Gastroesophageal sphincter (tissue), 4 donors: Measurements from ENCODE around the gene RNF11. TPM values are rescaled to one million over a fixed set of nuclear protein-coding genes. Genes with fewer than 3 reads are reported as not detected.

Experiments
- ATAC-seq: fragments of 150-250 bp; one replicate; pipeline ENCODE4 v1.9.1; 2016; ENCODE audit warnings: mild to moderate bottlenecking, moderate library complexity
- H3K27ac ChIP-seq, 4 donors: fragments of 200-600 bp; sonication (generic) in 3 of 4; 1 replicate in 3 of 4; 2 replicates in 1 of 4; pipeline ENCODE4 v1.5.1; 2016 to 2019
- H3K27me3 ChIP-seq: fragments of 200-600 bp; sonication (generic); one replicate; pipeline ENCODE4 v1.5.1; 2019
- H3K36me3 ChIP-seq, 2 donors: fragments of 200-600 bp; sonication (generic); one replicate each; pipeline ENCODE4 v1.5.1; 2019; ENCODE audit warnings: control low read depth in 1 of 2
- H3K4me1 ChIP-seq, 3 donors: fragments of 200-600 bp; sonication (generic); 1 replicate in 2 of 3; 2 replicates in 1 of 3; pipeline ENCODE4 v1.5.1; 2016 to 2019; ENCODE audit warnings: control low read depth in 2 of 3
- H3K4me3 ChIP-seq, 2 donors: fragments of 200-600 bp; sonication (generic); one replicate each; pipeline ENCODE4 v1.5.1; 2019; ENCODE audit warnings: mild to moderate bottlenecking in 1 of 2, moderate library complexity in 1 of 2
- H3K9me3 ChIP-seq, 3 donors: fragments of 200-600 bp; sonication (generic); one replicate each; pipeline ENCODE4 v1.5.1; 2017 to 2019; ENCODE audit warnings: control low read depth in 2 of 3
- EP300 ChIP-seq: sonication (generic); formaldehyde crosslinking; IDR thresholded peaks from one replicate; pipeline ENCODE4 v1.6.1; 2017; ENCODE audit warnings: antibody characterized with exemption, mild to moderate bottlenecking
- POLR2A ChIP-seq, 2 donors: fragments of 450-650 bp; IDR thresholded peaks; one replicate each; pipeline ENCODE4 v1.6.1; 2017; ENCODE audit warnings: antibody characterized with exemption in 2 of 2, mild to moderate bottlenecking in 2 of 2, moderate library complexity in 1 of 2
- POLR2AphosphoS5 ChIP-seq: sonication (generic); formaldehyde crosslinking; IDR thresholded peaks from one replicate; pipeline ENCODE4 v1.6.1; 2017; ENCODE audit warnings: antibody characterized with exemption
- WGBS, 2 donors: methylation state at CpG; one replicate each; pipeline ENCODE4 v1.1.5; 2018; ENCODE audit warnings: low coverage in 1 of 2; 5-methylcytosine and 5-hydroxymethylcytosine counted together
- total RNA-seq, 4 donors: library from RNA; depleted of rRNA; stranded (reverse); fragments of >200 nt; gene quantifications; one replicate each; pipeline ENCODE4 v1.1.0, GENCODE V29; 2016
- TF ChIP-seq, protein P1 (sequence below), 4 experiments: fragments of 200-600 bp in 2 of 4; fragments of 450-650 bp in 2 of 4; sonication (generic) in 1 of 4; IDR thresholded peaks; one replicate each; pipeline ENCODE4 v1.5.1; 2017 to 2019; ENCODE audit warnings: antibody characterized with exemption in 4 of 4, mild to moderate bottlenecking in 2 of 4, moderate library complexity in 2 of 4

RNF11 gene
- total RNA-seq, 4 donors from 2014 or later: 96.7 to 156 (median 118) TPM

DNA sequence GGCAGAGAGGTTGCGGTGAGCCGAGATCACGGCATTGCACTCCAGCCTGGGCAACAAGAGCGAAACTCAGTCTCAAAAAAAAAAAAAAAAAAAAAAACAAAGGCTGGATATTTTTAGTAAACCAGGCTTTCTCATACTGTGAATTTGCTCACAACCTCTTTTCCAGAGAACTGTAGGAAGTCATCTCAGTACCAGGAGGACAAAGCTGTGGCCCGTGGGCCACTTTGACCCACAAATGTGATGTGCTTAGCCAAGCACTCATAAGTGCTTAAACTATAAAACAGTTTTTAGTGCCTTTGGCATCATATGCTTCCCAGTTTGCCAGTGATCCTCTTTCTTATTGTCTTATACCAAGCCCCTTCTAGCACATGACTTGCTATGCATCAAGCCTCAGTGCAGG, 46.5 kb downstream of the RNF11 start:
- H3K36me3 ChIP-seq: peaks cover 0 to 14% of the 10 kb centered on the region in 2 donors

DNA sequence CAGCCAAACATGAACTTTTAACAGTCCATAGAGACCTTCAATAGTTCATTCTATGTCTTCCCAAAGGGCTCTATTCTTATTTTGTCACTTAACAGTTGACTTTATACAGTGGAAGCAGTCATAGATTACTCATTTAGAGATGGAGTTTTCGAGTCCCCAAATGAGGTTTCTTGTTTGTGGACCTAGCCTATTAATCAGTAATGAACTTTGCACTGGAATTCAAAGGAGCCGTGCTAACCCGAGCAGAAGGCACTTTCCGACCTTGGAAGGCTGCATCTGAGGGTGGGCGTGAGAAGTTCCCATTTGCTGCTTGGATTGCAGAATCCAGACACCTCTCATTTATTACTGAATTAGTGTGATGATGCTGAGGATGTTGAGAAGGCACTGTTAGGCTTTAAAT, 47.9 kb downstream of the RNF11 start:
- Histone ChIP-seq H3K27ac (no peak overlapping the region), H3K36me3 (peaks cover 0 to 15% of the 10 kb centered on the region in 2 donors), H3K9me3 (no peaks in the 10 kb centered on the region), H3K27me3 (no peaks in the 10 kb centered on the region), H3K4me1 (no peaks in the 10 kb centered on the region), H3K4me3 (no peak overlapping the region)
- no peak for ATAC-seq
- no peak for TF ChIP-seq POLR2A (IDR thresholded peaks at IDR 0.05)
- TF ChIP-seq EP300: no peak
- no peak for TF ChIP-seq POLR2AphosphoS5
- TF ChIP-seq, protein P1, sequence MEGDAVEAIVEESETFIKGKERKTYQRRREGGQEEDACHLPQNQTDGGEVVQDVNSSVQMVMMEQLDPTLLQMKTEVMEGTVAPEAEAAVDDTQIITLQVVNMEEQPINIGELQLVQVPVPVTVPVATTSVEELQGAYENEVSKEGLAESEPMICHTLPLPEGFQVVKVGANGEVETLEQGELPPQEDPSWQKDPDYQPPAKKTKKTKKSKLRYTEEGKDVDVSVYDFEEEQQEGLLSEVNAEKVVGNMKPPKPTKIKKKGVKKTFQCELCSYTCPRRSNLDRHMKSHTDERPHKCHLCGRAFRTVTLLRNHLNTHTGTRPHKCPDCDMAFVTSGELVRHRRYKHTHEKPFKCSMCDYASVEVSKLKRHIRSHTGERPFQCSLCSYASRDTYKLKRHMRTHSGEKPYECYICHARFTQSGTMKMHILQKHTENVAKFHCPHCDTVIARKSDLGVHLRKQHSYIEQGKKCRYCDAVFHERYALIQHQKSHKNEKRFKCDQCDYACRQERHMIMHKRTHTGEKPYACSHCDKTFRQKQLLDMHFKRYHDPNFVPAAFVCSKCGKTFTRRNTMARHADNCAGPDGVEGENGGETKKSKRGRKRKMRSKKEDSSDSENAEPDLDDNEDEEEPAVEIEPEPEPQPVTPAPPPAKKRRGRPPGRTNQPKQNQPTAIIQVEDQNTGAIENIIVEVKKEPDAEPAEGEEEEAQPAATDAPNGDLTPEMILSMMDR (IDR thresholded peaks at IDR 0.05): no peak
- 96% methylated on average over 5 of the region's 5 CpGs; no CpG with 5 or more reads in 1 of the 2 donors for WGBS, 2 donors

More for the DNA sequence above, 46.5 kb downstream of the RNF11 start:
- Histone ChIP-seq H3K27ac (no peak overlapping the region), H3K9me3 (no peaks in the 10 kb centered on the region), H3K4me3 (no peak overlapping the region), H3K4me1 (no peaks in the 10 kb centered on the region), H3K27me3 (no peaks in the 10 kb centered on the region)
- WGBS, 2 donors: 83 to 96% methylated on average over 1 to 4 of the region's 5 CpGs
- no peak for ATAC-seq
- TF ChIP-seq POLR2AphosphoS5 (no peak), EP300 (no peak), POLR2A (IDR thresholded peaks at IDR 0.05) (no peak)
- TF ChIP-seq, protein P1 (IDR thresholded peaks at IDR 0.05): no peak

DNA sequence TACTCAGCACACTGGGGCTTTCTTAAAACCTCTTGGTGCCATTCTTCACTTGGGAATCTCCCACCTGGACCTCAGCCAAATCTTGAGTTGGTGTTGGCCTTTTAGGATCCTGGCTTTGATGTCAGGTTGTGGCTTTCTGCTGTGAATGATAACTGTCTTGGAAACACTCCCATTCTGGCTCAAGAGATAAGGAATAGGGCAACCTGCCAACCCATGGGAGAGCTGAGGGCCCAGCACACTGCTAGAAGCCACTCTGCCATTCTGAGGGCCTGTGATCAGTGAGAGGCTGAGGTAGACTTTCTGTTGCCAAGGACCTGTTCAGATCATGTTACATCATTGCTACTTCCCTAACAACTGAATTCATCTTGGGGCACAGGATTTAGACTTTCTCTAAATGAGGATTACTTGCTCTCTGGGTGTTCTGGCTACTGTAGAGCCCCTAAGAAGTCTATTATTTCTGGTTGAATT, 48.4 kb downstream of the RNF11 start:
- Histone ChIP-seq H3K36me3 (peaks cover 0 to 11% of the 10 kb centered on the region in 2 donors), H3K27ac (no peak overlapping the region), H3K27me3 (no peaks in the 10 kb centered on the region), H3K9me3 (no peaks in the 10 kb centered on the region), H3K4me1 (no peaks in the 10 kb centered on the region), H3K4me3 (no peak overlapping the region)
- ATAC-seq: no peak
- TF ChIP-seq, protein P1 (IDR thresholded peaks at IDR 0.05): no peak
- TF ChIP-seq POLR2A (IDR thresholded peaks at IDR 0.05) (no peak), POLR2AphosphoS5 (no peak), EP300 (no peak)

DNA sequence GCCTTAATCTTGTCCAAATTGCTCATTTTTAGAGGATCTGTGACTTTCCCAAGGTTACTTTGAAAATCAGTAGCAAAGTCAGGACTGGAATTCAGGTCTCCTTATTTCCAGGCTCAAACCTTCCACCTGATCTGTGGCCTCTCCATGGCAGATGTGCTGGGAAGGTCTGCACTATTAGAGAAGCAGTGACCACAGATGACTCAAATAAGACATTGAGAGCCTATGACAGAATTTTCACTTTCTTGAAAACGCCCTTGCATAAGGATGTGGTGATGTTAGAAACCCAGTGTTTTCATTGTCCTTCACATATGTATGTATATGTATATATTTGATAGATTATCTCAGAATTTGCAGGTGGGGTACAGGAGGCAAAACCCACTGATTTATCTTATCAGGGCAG, 49.0 kb downstream of the RNF11 start:
- Histone ChIP-seq H3K4me1 (no peaks in the 10 kb centered on the region), H3K36me3 (peaks cover 0 to 9% of the 10 kb centered on the region in 2 donors), H3K27ac (no peak overlapping the region), H3K4me3 (no peak overlapping the region), H3K9me3 (no peaks in the 10 kb centered on the region), H3K27me3 (no peaks in the 10 kb centered on the region)
- TF ChIP-seq, protein P1 (IDR thresholded peaks at IDR 0.05): no peak
- no peak for TF ChIP-seq POLR2A (IDR thresholded peaks at IDR 0.05)
- WGBS, 2 donors: 93% methylated on average over 1 of the region's 1 CpG; no CpG with 5 or more reads in 1 of the 2 donors
- ATAC-seq: no peak

DNA sequence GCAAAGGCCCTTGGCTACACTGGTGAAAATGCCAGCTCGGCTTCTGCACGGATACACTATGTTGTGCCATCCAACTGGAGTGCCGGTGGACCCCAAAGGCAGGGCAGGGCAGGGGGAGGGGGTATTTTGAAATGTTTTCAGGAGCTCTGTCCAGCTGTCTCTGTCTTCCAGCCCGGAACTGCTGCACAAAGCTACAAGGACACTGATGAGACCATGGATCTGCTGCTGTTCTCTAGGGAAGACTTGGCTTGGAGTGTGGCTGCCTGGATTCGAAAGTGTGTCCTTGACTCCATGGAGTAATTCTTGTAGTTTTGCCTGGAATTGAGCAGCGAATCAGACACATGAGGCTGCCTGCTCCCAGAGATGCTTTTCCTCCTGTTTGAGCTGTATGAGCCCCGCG, 51.9 kb downstream of the RNF11 start:
- no peak overlapping the region for H3K27ac ChIP-seq
- no peaks in the 10 kb centered on the region for H3K4me1 ChIP-seq
- H3K27me3 ChIP-seq: no peaks in the 10 kb centered on the region
- peaks cover 0 to 6% of the 10 kb centered on the region in 2 donors for H3K36me3 ChIP-seq
- 80 to 89% methylated on average over 1 to 5 of the region's 8 CpGs for WGBS, 2 donors
- no peaks in the 10 kb centered on the region for H3K9me3 ChIP-seq
- TF ChIP-seq EP300: no peak
- no peak for TF ChIP-seq POLR2A (IDR thresholded peaks at IDR 0.05)
- TF ChIP-seq, protein P1 (IDR thresholded peaks at IDR 0.05): no peak
- TF ChIP-seq POLR2AphosphoS5: no peak
- ATAC-seq: no peak
- no peak overlapping the region for H3K4me3 ChIP-seq
